Stomach (tissue), 4 donors: ENCODE data around the gene GMDS.

Experiments used
- POLR2A ChIP-seq, 4 donors: fragments of 450-650 bp; IDR thresholded peaks; one replicate each; pipeline ENCODE4 v1.6.1; 2016; ENCODE audit warnings: antibody characterized with exemption in 4 of 4, control low read depth in 2 of 4, mild to moderate bottlenecking in 1 of 4, moderate library complexity in 1 of 4
- POLR2AphosphoS5 ChIP-seq, 3 donors: sonication (generic); formaldehyde crosslinking; IDR thresholded peaks; one replicate each; pipeline ENCODE4 v1.6.1; 2016; ENCODE audit warnings: antibody characterized with exemption in 3 of 3
- TF ChIP-seq, protein P1 (sequence below), 7 experiments: fragments of 450-650 bp in 4 of 7; fragments of 200-600 bp in 3 of 7; sonication (generic) in 3 of 7; IDR thresholded peaks; one replicate each; pipeline ENCODE4 v1.5.1; 2016 to 2019; ENCODE audit warnings: antibody characterized with exemption in 7 of 7, control low read depth in 2 of 7, mild to moderate bottlenecking in 1 of 7

DNA sequence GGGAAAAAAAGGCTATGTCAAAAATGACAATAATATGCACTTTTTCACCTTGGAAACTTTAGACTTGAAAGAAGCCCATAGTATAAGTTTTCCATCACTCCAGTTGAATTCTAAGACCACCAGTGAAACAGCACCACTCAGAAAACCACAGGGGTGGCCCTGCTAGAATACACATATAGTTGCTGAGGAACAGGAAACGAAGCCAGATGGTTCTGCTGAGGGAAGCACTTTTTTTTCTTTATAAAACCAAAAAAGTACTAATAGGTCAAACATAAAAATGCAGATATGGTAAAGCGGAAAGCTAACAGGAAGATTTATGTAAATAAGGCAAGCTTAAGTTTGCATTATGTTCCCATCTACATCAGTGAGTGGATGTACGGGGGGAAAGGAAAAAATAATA is 331.8 kb downstream of the GMDS start:
- TF ChIP-seq, protein P1, sequence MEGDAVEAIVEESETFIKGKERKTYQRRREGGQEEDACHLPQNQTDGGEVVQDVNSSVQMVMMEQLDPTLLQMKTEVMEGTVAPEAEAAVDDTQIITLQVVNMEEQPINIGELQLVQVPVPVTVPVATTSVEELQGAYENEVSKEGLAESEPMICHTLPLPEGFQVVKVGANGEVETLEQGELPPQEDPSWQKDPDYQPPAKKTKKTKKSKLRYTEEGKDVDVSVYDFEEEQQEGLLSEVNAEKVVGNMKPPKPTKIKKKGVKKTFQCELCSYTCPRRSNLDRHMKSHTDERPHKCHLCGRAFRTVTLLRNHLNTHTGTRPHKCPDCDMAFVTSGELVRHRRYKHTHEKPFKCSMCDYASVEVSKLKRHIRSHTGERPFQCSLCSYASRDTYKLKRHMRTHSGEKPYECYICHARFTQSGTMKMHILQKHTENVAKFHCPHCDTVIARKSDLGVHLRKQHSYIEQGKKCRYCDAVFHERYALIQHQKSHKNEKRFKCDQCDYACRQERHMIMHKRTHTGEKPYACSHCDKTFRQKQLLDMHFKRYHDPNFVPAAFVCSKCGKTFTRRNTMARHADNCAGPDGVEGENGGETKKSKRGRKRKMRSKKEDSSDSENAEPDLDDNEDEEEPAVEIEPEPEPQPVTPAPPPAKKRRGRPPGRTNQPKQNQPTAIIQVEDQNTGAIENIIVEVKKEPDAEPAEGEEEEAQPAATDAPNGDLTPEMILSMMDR (IDR thresholded peaks at IDR 0.05): no peak
- TF ChIP-seq POLR2AphosphoS5 (IDR thresholded peaks at IDR 0.05) (no peak), POLR2A (IDR thresholded peaks at IDR 0.05) (no peak)
